ENCODE measurements around the gene PFKL.

DNA sequence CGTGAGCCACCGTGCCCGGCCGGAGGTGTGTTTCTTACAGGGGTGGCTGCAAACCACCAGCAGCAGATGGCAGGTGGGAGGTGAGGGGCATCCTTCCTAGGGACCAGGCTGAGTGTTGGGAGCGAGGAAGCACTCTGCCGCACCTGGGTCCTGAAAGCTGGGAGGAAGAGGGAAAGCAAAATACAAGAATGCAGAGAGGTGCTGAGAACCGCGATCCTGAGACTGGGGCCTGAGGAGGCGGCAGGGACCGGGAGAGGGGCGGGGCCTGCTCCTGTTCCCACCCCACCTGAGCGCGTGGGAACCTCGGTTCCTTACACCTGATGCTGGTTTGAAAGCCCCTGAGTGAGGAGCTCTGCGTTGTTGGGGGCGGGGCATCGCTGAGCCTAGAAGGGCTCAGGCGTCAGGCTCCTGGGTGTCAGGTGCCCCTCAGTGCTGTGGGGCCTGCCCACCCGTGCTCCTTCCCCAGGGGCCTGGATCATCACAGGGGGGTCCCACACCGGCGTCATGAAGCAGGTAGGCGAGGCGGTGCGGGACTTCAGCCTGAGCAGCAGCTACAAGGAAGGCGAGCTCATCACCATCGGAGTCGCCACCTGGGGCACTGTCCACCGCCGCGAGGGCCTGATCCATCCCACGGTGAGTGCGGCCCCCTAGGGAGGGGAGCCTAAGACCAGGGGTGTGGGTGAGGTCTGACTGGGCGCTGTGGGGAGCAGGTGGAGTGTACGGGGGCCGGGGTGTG, 69.0 kb downstream of the PFKL start:
- TF ChIP-seq POLR2AphosphoS5 (IDR thresholded peaks at IDR 0.05) (no peak), POLR2A (IDR thresholded peaks at IDR 0.05) (no peak)
- TF ChIP-seq, protein P1, sequence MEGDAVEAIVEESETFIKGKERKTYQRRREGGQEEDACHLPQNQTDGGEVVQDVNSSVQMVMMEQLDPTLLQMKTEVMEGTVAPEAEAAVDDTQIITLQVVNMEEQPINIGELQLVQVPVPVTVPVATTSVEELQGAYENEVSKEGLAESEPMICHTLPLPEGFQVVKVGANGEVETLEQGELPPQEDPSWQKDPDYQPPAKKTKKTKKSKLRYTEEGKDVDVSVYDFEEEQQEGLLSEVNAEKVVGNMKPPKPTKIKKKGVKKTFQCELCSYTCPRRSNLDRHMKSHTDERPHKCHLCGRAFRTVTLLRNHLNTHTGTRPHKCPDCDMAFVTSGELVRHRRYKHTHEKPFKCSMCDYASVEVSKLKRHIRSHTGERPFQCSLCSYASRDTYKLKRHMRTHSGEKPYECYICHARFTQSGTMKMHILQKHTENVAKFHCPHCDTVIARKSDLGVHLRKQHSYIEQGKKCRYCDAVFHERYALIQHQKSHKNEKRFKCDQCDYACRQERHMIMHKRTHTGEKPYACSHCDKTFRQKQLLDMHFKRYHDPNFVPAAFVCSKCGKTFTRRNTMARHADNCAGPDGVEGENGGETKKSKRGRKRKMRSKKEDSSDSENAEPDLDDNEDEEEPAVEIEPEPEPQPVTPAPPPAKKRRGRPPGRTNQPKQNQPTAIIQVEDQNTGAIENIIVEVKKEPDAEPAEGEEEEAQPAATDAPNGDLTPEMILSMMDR (IDR thresholded peaks at IDR 0.05), result no peak
